HG03571 (cell line): ENCODE data around the gene GDF10.

Source experiments
- ATAC-seq: cut with Tn5 transposase; IDR thresholded peaks from one replicate; pipeline ENCODE4 v1.9.1; 2021; ENCODE audit not compliant: unreplicated experiment

The GDF10 gene

GRCh38 chr10:47332371-47332770, 32.4 kb downstream of the GDF10 start:
- ATAC-seq: no peak

GRCh38 chr10:47332946-47333345, 32.9 kb downstream of the GDF10 start:
- ATAC-seq: no peak

GRCh38 chr10:47333532-47333931, 33.5 kb downstream of the GDF10 start:
- no peak for ATAC-seq

GRCh38 chr10:47334466-47335295, 34.7 kb downstream of the GDF10 start:
- ATAC-seq: no peak

GRCh38 chr10:47335906-47336305, 35.9 kb downstream of the GDF10 start:
- ATAC-seq: no peak

GRCh38 chr10:47336387-47337134, 36.6 kb downstream of the GDF10 start:
- ATAC-seq: no peak

GRCh38 chr10:47337310-47337709, 37.3 kb downstream of the GDF10 start:
- no peak for ATAC-seq

GRCh38 chr10:47339186-47339735, 39.3 kb downstream of the GDF10 start:
- ATAC-seq: no peak

GRCh38 chr10:47339759-47340607, 40.0 kb downstream of the GDF10 start:
- no peak for ATAC-seq

- ATAC-seq: no peak
Measured at GRCh38 chr10:47340608-47341170, 40.7 kb downstream of the GDF10 start.

GRCh38 chr10:47344996-47345870, 45.2 kb downstream of the GDF10 start:
- no peak for ATAC-seq

GRCh38 chr10:47346581-47347302, 46.7 kb downstream of the GDF10 start:
- ATAC-seq: no peak

GRCh38 chr10:47347303-47347675, 47.3 kb downstream of the GDF10 start:
- ATAC-seq: no peak

GRCh38 chr10:47348138-47348651, 48.2 kb downstream of the GDF10 start, which contains the start of gene RBP3:
RBP3 (plus strand) TSS chr10:47348363; CDS start chr10:47348485, 122 bp downstream.
- no peak for ATAC-seq

- ATAC-seq: no peak
Measured at GRCh38 chr10:47348661-47349470, 48.9 kb downstream of the GDF10 start.

GRCh38 chr10:47349516-47349915, 49.5 kb downstream of the GDF10 start:
- ATAC-seq: no peak

GRCh38 chr10:47349941-47350371, 50.0 kb downstream of the GDF10 start:
- ATAC-seq: no peak
